ENCODE data around the gene RFPL1. TPM values are rescaled to one million over a fixed set of nuclear protein-coding genes. Genes with fewer than 3 reads are reported as not detected.
"Not testable (repeated sequence)": the region's sequence is repeated elsewhere in the genome, so short reads cannot be mapped to it uniquely, and the experiment has no call there.

The RFPL1 gene
- total RNA-seq, 1 experiment from 2014 or later = not detected

- DNase-seq (ENCODE audit: low spot score) = no peak
Observed at GRCh38 chr22:29478326-29479276, 40.2 kb downstream of the RFPL1 start.

- DNase-seq (ENCODE audit: low spot score) = no peak
Observed at GRCh38 chr22:29479417-29480261, 41.3 kb downstream of the RFPL1 start, which contains the start of gene NEFH. TSS of gene NEFH (plus strand) at chr22:29480218. CDS start at chr22:29480263, 45 bp downstream.

- no peak for DNase-seq (ENCODE audit: low spot score)
Observed at GRCh38 chr22:29480262-29480511, 41.8 kb downstream of the RFPL1 start.

- DNase-seq (ENCODE audit: low spot score) = no peak
Observed at GRCh38 chr22:29480512-29481264, 42.3 kb downstream of the RFPL1 start.

GRCh38 chr22:29481265-29482000 is 43.0 kb downstream of the RFPL1 start:
- no peak for DNase-seq (ENCODE audit: low spot score)

- no peak for DNase-seq (ENCODE audit: low spot score)
Observed at GRCh38 chr22:29482253-29482652, 43.9 kb downstream of the RFPL1 start.

- no peak for DNase-seq (ENCODE audit: low spot score)
Observed at GRCh38 chr22:29482726-29483125, 44.3 kb downstream of the RFPL1 start.

- no peak for DNase-seq (ENCODE audit: low spot score)
Observed at GRCh38 chr22:29483254-29483653, 44.9 kb downstream of the RFPL1 start.

GRCh38 chr22:29484642-29485041 is 46.3 kb downstream of the RFPL1 start:
- no peak for DNase-seq (ENCODE audit: low spot score)

GRCh38 chr22:29485448-29485847 is 47.1 kb downstream of the RFPL1 start:
- DNase-seq (ENCODE audit: low spot score) = no peak

GRCh38 chr22:29487426-29487986 is 49.1 kb downstream of the RFPL1 start:
- DNase-seq (ENCODE audit: low spot score) = no peak

GRCh38 chr22:29489127-29489780 is 50.9 kb downstream of the RFPL1 start:
- not testable (repeated sequence) for DNase-seq (ENCODE audit: low spot score)

GRCh38 chr22:29491012-29491411 is 52.6 kb downstream of the RFPL1 start:
- DNase-seq (ENCODE audit: low spot score) = no peak

Other genes starting within 250 kb of the RFPL1 start
- 0.24 TPM in 1 of 2 replicates, not detected in the other for gene EMID1, start 232.7 kb upstream of the RFPL1 start, total RNA-seq (2014; rRNA removed; shearing (Covaris generic))
- gene RHBDD3, start 170.6 kb upstream of the RFPL1 start, total RNA-seq (2014; rRNA removed; shearing (Covaris generic)) = 15.3 and 19.3 TPM in 2 replicates
- gene EWSR1, start 170.3 kb upstream of the RFPL1 start, total RNA-seq (2014; rRNA removed; shearing (Covaris generic)) = 146 and 168 TPM in 2 replicates
- 27.5 and 32.1 TPM in 2 replicates for gene GAS2L1, start 131.9 kb upstream of the RFPL1 start, total RNA-seq (2014; rRNA removed; shearing (Covaris generic))
- not detected in 2 replicates for gene RASL10A, start 122.9 kb upstream of the RFPL1 start, total RNA-seq (2014; rRNA removed; shearing (Covaris generic))
- 33.2 and 35.8 TPM in 2 replicates for gene AP1B1, start 50.0 kb upstream of the RFPL1 start, total RNA-seq (2014; rRNA removed; shearing (Covaris generic))
- gene NEFH, start 41.6 kb downstream of the RFPL1 start, total RNA-seq (2014; rRNA removed; shearing (Covaris generic)) = not detected in 2 replicates
- gene THOC5, start 115.2 kb downstream of the RFPL1 start, total RNA-seq (2014; rRNA removed; shearing (Covaris generic)) = 42.8 and 45.6 TPM in 2 replicates
- gene NIPSNAP1, start 142.5 kb downstream of the RFPL1 start, total RNA-seq (2014; rRNA removed; shearing (Covaris generic)) = 88.8 and 95.7 TPM in 2 replicates
- 3.7 and 5.3 TPM in 2 replicates for gene NF2, start 165.1 kb downstream of the RFPL1 start, total RNA-seq (2014; rRNA removed; shearing (Covaris generic))